Neural cell (in vitro differentiated cells): ENCODE measurements around the gene VPS41. TPM values are rescaled to one million over a fixed set of nuclear protein-coding genes. Genes with fewer than 3 reads are reported as not detected.

ENCODE experiments used
- H2AFZ ChIP-seq: fragments of 200-600, 300-800 bp; sonication (generic), shearing (Covaris generic); 2 replicates; pipeline ENCODE4 v1.6.0; 2014; ENCODE audit warnings: low read depth, mild to moderate bottlenecking, antibody characterized with exemption, low read length, moderate library complexity
- H3F3A ChIP-seq: fragments of 200-600 bp; shearing (Covaris generic); 2 replicates; pipeline ENCODE4 v1.6.1; 2016; ENCODE audit warnings: mild to moderate bottlenecking, moderate library complexity, mixed read lengths, antibody characterized with exemption, low read length; ENCODE audit not compliant: insufficient read depth, poor library complexity, severe bottlenecking
- H3K27ac ChIP-seq: fragments of 200-600, 300-800 bp; sonication (generic), shearing (Covaris generic); 2 replicates; pipeline ENCODE4 v1.5.1; 2014; ENCODE audit warnings: mild to moderate bottlenecking, low read length, moderate library complexity
- H3K27me3 ChIP-seq: fragments of 300-800, 200-600 bp; sonication (generic), shearing (Covaris generic); 2 replicates; pipeline ENCODE4 v1.6.0; 2014; ENCODE audit warnings: mild to moderate bottlenecking, low read depth, low read length, moderate library complexity; ENCODE audit not compliant: insufficient read depth
- H3K36me3 ChIP-seq: fragments of 300-800, 200-600 bp; sonication (generic), shearing (Covaris generic); 2 replicates; pipeline ENCODE4 v1.5.1; 2014; ENCODE audit warnings: mild to moderate bottlenecking, antibody characterized with exemption, low read length, moderate library complexity; ENCODE audit not compliant: insufficient read depth
- H3K4me2 ChIP-seq: fragments of 300-800, 200-600 bp; sonication (generic), shearing (Covaris generic); 2 replicates; pipeline ENCODE4 v1.6.0; 2014; ENCODE audit warnings: mild to moderate bottlenecking, low read length
- H3K4me3 ChIP-seq: fragments of 300-800, 200-600 bp; sonication (generic), shearing (Covaris generic); 2 replicates; pipeline ENCODE4 v1.5.1; 2014; ENCODE audit warnings: mild to moderate bottlenecking, low read length, moderate library complexity
- H3K79me2 ChIP-seq: fragments of 200-600 bp; shearing (Covaris generic); replicated peaks from 2 replicates; pipeline ENCODE4 v1.6.0; 2014; ENCODE audit warnings: mild to moderate bottlenecking, low read length, moderate library complexity; ENCODE audit not compliant: insufficient read depth
- H3K9ac ChIP-seq: fragments of 300-800, 200-600 bp; sonication (generic), shearing (Covaris generic); 2 replicates; pipeline ENCODE4 v1.6.1; 2016; ENCODE audit warnings: mild to moderate bottlenecking, low read length, mixed read lengths
- H3K9me2 ChIP-seq: fragments of 200-600 bp; shearing (Covaris generic); 2 replicates; pipeline ENCODE4 v1.6.1; 2016; ENCODE audit warnings: mild to moderate bottlenecking, low read length, mixed read lengths; ENCODE audit not compliant: insufficient read depth
- H3K9me3 ChIP-seq: fragments of 200-600, 300-800 bp; sonication (generic), shearing (Covaris generic); 2 replicates; pipeline ENCODE4 v1.6.1; 2016; ENCODE audit warnings: mild to moderate bottlenecking, mixed run types, low read length, moderate library complexity, mixed read lengths
- H4K20me1 ChIP-seq: fragments of 200-600 bp; shearing (Covaris generic); 2 replicates; pipeline ENCODE4 v1.6.1; 2016; ENCODE audit warnings: mild to moderate bottlenecking, mixed run types; ENCODE audit not compliant: insufficient read depth
- CTCF ChIP-seq: fragments of 450-650 bp; IDR thresholded peaks from 2 replicates; pipeline ENCODE4 v1.5.1; 2014; ENCODE audit warnings: antibody characterized with exemption, mild to moderate bottlenecking, moderate library complexity; ENCODE audit not compliant: poor library complexity, severe bottlenecking
- EP300 ChIP-seq: fragments of 450-650 bp; conservative IDR thresholded peaks from 2 replicates; pipeline ENCODE4 v1.6.1; 2014; ENCODE audit warnings: antibody characterized with exemption, mild to moderate bottlenecking, moderate library complexity; ENCODE audit not compliant: poor library complexity, severe bottlenecking
- EZH2 ChIP-seq: fragments of 200-600, 300-800 bp; shearing (Covaris generic), sonication (generic); IDR thresholded peaks from 2 replicates; pipeline ENCODE4 v1.6.1; 2014; ENCODE audit warnings: antibody characterized with exemption, low read length, borderline replicate concordance, mild to moderate bottlenecking; ENCODE audit not compliant: insufficient read depth, poor library complexity, severe bottlenecking
- MXI1 ChIP-seq: fragments of 450-650 bp; conservative IDR thresholded peaks from 2 replicates; pipeline ENCODE4 v1.6.1; 2014; ENCODE audit warnings: antibody characterized with exemption, mild to moderate bottlenecking; ENCODE audit not compliant: poor library complexity, severe bottlenecking
- POLR2AphosphoS5 ChIP-seq: IDR thresholded peaks from 2 replicates; pipeline ENCODE4 v1.6.1; 2012
- RAD21 ChIP-seq: fragments of 450-650 bp; conservative IDR thresholded peaks from 2 replicates; pipeline ENCODE4 v1.6.1; 2014; ENCODE audit warnings: antibody characterized with exemption, mild to moderate bottlenecking, moderate library complexity
- REST ChIP-seq: IDR thresholded peaks from 2 replicates; pipeline ENCODE4 v1.6.1; 2012; ENCODE audit warnings: borderline replicate concordance
- SMC3 ChIP-seq: fragments of 450-650 bp; conservative IDR thresholded peaks from 2 replicates; pipeline ENCODE4 v1.6.1; 2014; ENCODE audit warnings: antibody characterized with exemption, mild to moderate bottlenecking, moderate library complexity; ENCODE audit not compliant: poor library complexity
- TAF1 ChIP-seq: IDR thresholded peaks from 2 replicates; pipeline ENCODE4 v1.6.1; 2012; ENCODE audit warnings: low read depth
- polyA plus RNA-seq: library from polyadenylated mRNA; depleted of rRNA; stranded (reverse); fragments of >200 nt; gene quantifications from 2 replicates; pipeline ENCODE4 v1.2.3, GENCODE V29; 2014

The VPS41 gene
- polyA plus RNA-seq, 1 donor from 2014 or later: 64.0 TPM

DNA sequence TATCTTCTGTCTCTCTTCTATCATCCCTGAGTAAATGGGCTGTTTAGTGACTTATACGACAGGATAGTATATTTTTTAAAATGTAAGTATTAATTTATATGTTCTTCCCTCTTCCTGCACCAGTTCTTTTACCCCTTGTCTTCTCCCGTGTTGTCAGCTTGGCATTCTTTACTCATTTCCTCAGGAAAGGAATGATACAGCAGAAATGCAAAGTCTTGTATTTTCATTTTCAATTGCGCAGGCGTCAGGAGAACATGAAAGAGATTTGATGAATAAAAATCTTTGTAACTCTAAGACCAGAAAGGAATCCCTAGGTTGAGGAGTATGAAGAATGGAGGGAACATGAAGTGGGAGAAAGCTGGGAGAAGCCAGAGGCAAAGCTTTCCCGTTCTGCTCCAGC, 18.8 kb upstream of the VPS41 start (continued):
- TF ChIP-seq TAF1 (no peak), POLR2AphosphoS5 (no peak)

- no peak overlapping the region for H2AFZ ChIP-seq
- no peaks in the 10 kb centered on the region for H3K9me3 ChIP-seq
- H3K4me2 ChIP-seq: no peak overlapping the region
- H3K4me3 ChIP-seq: no peak overlapping the region
- no peaks in the 10 kb centered on the region for H4K20me1 ChIP-seq
- H3K9ac ChIP-seq: no peak overlapping the region
- no peaks in the 10 kb centered on the region for H3K79me2 ChIP-seq
- no peaks in the 10 kb centered on the region for H3F3A ChIP-seq
- H3K9me2 ChIP-seq: no peaks in the 10 kb centered on the region
- no peaks in the 10 kb centered on the region for H3K36me3 ChIP-seq
- H3K27me3 ChIP-seq: no peaks in the 10 kb centered on the region
- TF ChIP-seq CTCF (no peak), SMC3 (no peak), MXI1 (no peak), REST (no peak), RAD21 (no peak), POLR2AphosphoS5 (no peak), TAF1 (no peak), EZH2 (no peak), EP300 (no peak)
- H3K27ac ChIP-seq: no peak overlapping the region
Measured at GRCh38 chr7:38920731-38921130, 11.7 kb upstream of the VPS41 start.

- no peaks in the 10 kb centered on the region for H4K20me1 ChIP-seq
- H3K79me2 ChIP-seq: no peaks in the 10 kb centered on the region
- no peak for TF ChIP-seq MXI1
- TF ChIP-seq EZH2: no peak
- no peak for TF ChIP-seq SMC3
Measured at GRCh38 chr7:38916396-38916795, 7.4 kb upstream of the VPS41 start.

More at GRCh38 chr7:38916396-38916795, 7.4 kb upstream of the VPS41 start:
- H3F3A ChIP-seq: no peaks in the 10 kb centered on the region
- H3K4me2 ChIP-seq: no peak overlapping the region
- H2AFZ ChIP-seq: no peak overlapping the region
- H3K27me3 ChIP-seq: no peaks in the 10 kb centered on the region
- H3K9ac ChIP-seq: no peak overlapping the region
- no peaks in the 10 kb centered on the region for H3K9me2 ChIP-seq
- no peak overlapping the region for H3K27ac ChIP-seq
- no peak overlapping the region for H3K4me3 ChIP-seq
- H3K9me3 ChIP-seq: no peaks in the 10 kb centered on the region
- H3K36me3 ChIP-seq: no peaks in the 10 kb centered on the region
